ENCODE results near the gene PRKD3. TPM values are rescaled to one million over a fixed set of nuclear protein-coding genes. Genes with fewer than 3 reads are reported as not detected.

PRKD3 gene
- total RNA-seq, 1 experiment from 2014 or later = 27.2 TPM

DNA sequence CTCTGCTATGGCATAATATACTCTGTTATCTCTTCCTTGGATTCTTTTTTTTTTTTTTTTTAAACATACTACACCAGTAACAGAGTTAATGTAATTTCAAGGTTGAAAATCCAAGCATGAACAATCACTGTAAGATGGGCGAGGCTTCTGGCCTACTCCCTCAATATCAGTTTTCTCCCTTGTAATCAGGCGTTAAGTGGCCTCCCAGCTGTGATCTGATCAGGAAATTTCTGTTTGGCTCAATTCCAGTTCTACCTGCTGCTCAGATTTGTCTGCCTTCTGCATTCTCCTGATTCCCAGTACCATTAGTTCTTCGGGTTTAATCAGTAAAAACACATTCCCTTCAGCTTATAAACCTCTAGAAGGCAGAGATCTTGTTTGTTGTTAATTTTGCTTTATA, 18.6 kb downstream of the PRKD3 start:
- intact Hi-C loops (cut with micrococcal nuclease) = no loop called here
- ChIA-PET CTCF (no interaction called here), POLR2A (ENCODE audit: unreplicated experiment) (no interaction called here)
- H3K9ac ChIP-seq (ENCODE audit: low read length) = no peak overlapping the region
- peaks cover 5% of the 10 kb centered on the region; the same call in 1 of the 2 replicates for H4K20me1 ChIP-seq (ENCODE audit: low read length)
- no peak overlapping the region for H3K4me3 ChIP-seq (ENCODE audit: low read length)
- H3K27me3 ChIP-seq (ENCODE audit: low read length) = no peaks in the 10 kb centered on the region
- H3K4me2 ChIP-seq (ENCODE audit: low read length) = no peak overlapping the region
- H3K27ac ChIP-seq (ENCODE audit: low read length) = no peak overlapping the region
- H2AFZ ChIP-seq (ENCODE audit: low read length) = no peak overlapping the region
- H3K36me3 ChIP-seq (ENCODE audit: low read depth, low read length) = no peaks in the 10 kb centered on the region
- no peaks in the 10 kb centered on the region for H3K9me2 ChIP-seq (replicated peaks; ENCODE audit: low read length)
- DNase-seq = no peak
- peaks cover 18% of the 10 kb centered on the region for H3K4me1 ChIP-seq (ENCODE audit: insufficient read depth, low read length)
- no peak for ATAC-seq
- peaks cover 89% of the 10 kb centered on the region for H3K79me2 ChIP-seq (ENCODE audit: low read length)
- H3K9me3 ChIP-seq (ENCODE audit: low read length) = no peaks in the 10 kb centered on the region
- BruUV-seq (replicated peaks) = no TSS peak
- no peak for TF ChIP-seq CTCF (conservative IDR thresholded peaks at IDR 0.05; ENCODE audit: low read depth, low read length)
- TF ChIP-seq EZH2phosphoT487 (IDR thresholded peaks at IDR 0.05; ENCODE audit: borderline replicate concordance, low read length) = no peak
- no peak for TF ChIP-seq EZH2 (IDR thresholded peaks at IDR 0.05; ENCODE audit: low read length, unreplicated experiment)
- H3F3A ChIP-seq (ENCODE audit: low read length, unreplicated experiment) = no peaks in the 10 kb centered on the region

DNA sequence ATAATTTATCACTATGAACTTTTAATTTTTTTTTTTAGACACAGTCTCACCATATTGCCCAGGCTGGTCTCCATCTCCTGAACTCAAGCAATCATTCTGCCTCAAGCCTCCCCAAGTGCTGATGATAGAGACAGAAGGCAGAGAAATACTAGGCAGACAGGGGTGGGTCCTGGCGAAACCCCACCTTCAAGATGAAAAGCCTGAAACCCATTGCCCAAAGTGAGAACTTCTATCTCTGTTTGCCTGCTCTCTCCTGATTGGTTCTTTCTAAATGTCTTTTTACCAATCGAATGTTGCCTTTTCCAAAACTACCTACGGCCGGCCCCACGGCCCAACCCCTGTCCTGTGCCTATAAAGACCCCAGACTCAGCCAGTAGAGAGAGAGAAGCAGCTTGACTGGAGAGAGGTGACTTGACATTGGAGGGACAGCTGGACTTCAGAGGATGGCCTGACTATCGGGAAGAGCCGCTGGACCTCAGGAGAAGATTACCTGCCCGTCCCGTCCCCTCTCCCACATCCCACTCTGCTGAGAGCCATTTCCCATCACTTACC, 21.9 kb downstream of the PRKD3 start:
- Histone ChIP-seq H3K27me3 (ENCODE audit: low read length) (no peaks in the 10 kb centered on the region), H3K9me3 (ENCODE audit: low read length) (no peaks in the 10 kb centered on the region), H3K36me3 (ENCODE audit: low read depth, low read length) (no peaks in the 10 kb centered on the region), H3K4me3 (ENCODE audit: low read length) (no peak overlapping the region), H3K9ac (ENCODE audit: low read length) (no peak overlapping the region), H3K79me2 (ENCODE audit: low read length) (peaks cover 89% of the 10 kb centered on the region), H2AFZ (ENCODE audit: low read length) (no peak overlapping the region), H4K20me1 (ENCODE audit: low read length) (peaks cover 5% of the 10 kb centered on the region; the same call in 1 of the 2 replicates), H3K27ac (ENCODE audit: low read length) (no peak overlapping the region), H3K9me2 (replicated peaks; ENCODE audit: low read length) (no peaks in the 10 kb centered on the region), H3F3A (ENCODE audit: low read length, unreplicated experiment) (no peaks in the 10 kb centered on the region), H3K4me2 (ENCODE audit: low read length) (no peak overlapping the region), H3K4me1 (ENCODE audit: insufficient read depth, low read length) (peaks cover 21% of the 10 kb centered on the region)
- BruUV-seq (replicated peaks) = no TSS peak
- TF ChIP-seq CTCF (conservative IDR thresholded peaks at IDR 0.05; ENCODE audit: low read depth, low read length) (no peak), EZH2 (IDR thresholded peaks at IDR 0.05; ENCODE audit: low read length, unreplicated experiment) (no peak), EZH2phosphoT487 (IDR thresholded peaks at IDR 0.05; ENCODE audit: borderline replicate concordance, low read length) (no peak)
- ChIA-PET CTCF (no interaction called here), POLR2A (ENCODE audit: unreplicated experiment) (no interaction called here)
- ATAC-seq (no peak), DNase-seq (no peak)
- intact Hi-C loops (cut with micrococcal nuclease) = no loop called here

GRCh38 chr2:37301408-37301807, 23.2 kb downstream of the PRKD3 start:
- H3K4me3 ChIP-seq (ENCODE audit: low read length) = no peak overlapping the region
- CTCF ChIA-PET = no interaction called here
- no peak for TF ChIP-seq EZH2phosphoT487 (IDR thresholded peaks at IDR 0.05; ENCODE audit: borderline replicate concordance, low read length)
- no peak for TF ChIP-seq CTCF (conservative IDR thresholded peaks at IDR 0.05; ENCODE audit: low read depth, low read length)
- no peak for TF ChIP-seq EZH2 (IDR thresholded peaks at IDR 0.05; ENCODE audit: low read length, unreplicated experiment)
- no peaks in the 10 kb centered on the region for H3K36me3 ChIP-seq (ENCODE audit: low read depth, low read length)
- H3K9me2 ChIP-seq (replicated peaks; ENCODE audit: low read length) = no peaks in the 10 kb centered on the region
- H3K27ac ChIP-seq (ENCODE audit: low read length) = no peak overlapping the region
- H3K79me2 ChIP-seq (ENCODE audit: low read length) = peaks cover 80% of the 10 kb centered on the region
- POLR2A ChIA-PET (ENCODE audit: unreplicated experiment) = no interaction called here
- DNase-seq (peak; percentile 58), ATAC-seq (peak; percentile 69)
- H4K20me1 ChIP-seq (ENCODE audit: low read length) = peaks cover 9% of the 10 kb centered on the region; the same call in 1 of the 2 replicates
- H2AFZ ChIP-seq (ENCODE audit: low read length) = no peak overlapping the region
- intact Hi-C loops (cut with micrococcal nuclease) = no loop called here
- BruUV-seq (replicated peaks) = no TSS peak
- no peaks in the 10 kb centered on the region for H3K9me3 ChIP-seq (ENCODE audit: low read length)
- H3K27me3 ChIP-seq (ENCODE audit: low read length) = no peaks in the 10 kb centered on the region
- H3K9ac ChIP-seq (ENCODE audit: low read length) = no peak overlapping the region
- H3K4me1 ChIP-seq (ENCODE audit: insufficient read depth, low read length) = peaks cover 16% of the 10 kb centered on the region
- H3F3A ChIP-seq (ENCODE audit: low read length, unreplicated experiment) = no peaks in the 10 kb centered on the region
- peak overlapping the region; percentile 33; the same call in 1 of the 2 replicates for H3K4me2 ChIP-seq (ENCODE audit: low read length)
